Keratinocyte (primary cell): ENCODE measurements around the gene VILL. TPM values are rescaled to one million over a fixed set of nuclear protein-coding genes. Genes with fewer than 3 reads are reported as not detected.

Experiments used
- DNase-seq: peaks from one replicate; pipeline ENCODE4 v3.0.0-alpha.2; 2011; ENCODE audit warnings: low read depth, missing footprints, low spot score
- FAIRE-seq: peaks from 2 replicates; lab custom pipeline; 2011; peaks lifted over from hg19 to GRCh38; lab: Jason Lieb, UNC
- H2AFZ ChIP-seq: 2 replicates; pipeline ENCODE4 v1.6.0; 2012; ENCODE audit warnings: low read length, control low read depth, inconsistent platforms; ENCODE audit not compliant: control insufficient read depth
- H3K27ac ChIP-seq: 2 replicates; pipeline ENCODE4 v1.5.1; 2011; ENCODE audit warnings: low read length; ENCODE audit not compliant: control insufficient read depth, insufficient read depth
- H3K27me3 ChIP-seq: 3 replicates; pipeline ENCODE4 v1.6.0; 2011; ENCODE audit warnings: low read length; ENCODE audit not compliant: control insufficient read depth, insufficient read depth; ENCODE audit errors: extremely low read depth
- H3K36me3 ChIP-seq, 2 experiments: 2 replicates in 1 of 2; 3 replicates in 1 of 2; pipeline ENCODE4 v1.5.1; 2011; ENCODE audit warnings: low read length in 2 of 2, mild to moderate bottlenecking in 1 of 2; ENCODE audit not compliant: control insufficient read depth in 2 of 2, insufficient read depth in 2 of 2; ENCODE audit errors: extremely low read depth in 1 of 2
- H3K4me1 ChIP-seq: 3 replicates; pipeline ENCODE4 v1.5.1; 2011; ENCODE audit warnings: low read length; ENCODE audit not compliant: control insufficient read depth, insufficient read depth; ENCODE audit errors: extremely low read depth
- H3K4me2 ChIP-seq: 3 replicates; pipeline ENCODE4 v1.6.0; 2011; ENCODE audit warnings: low read depth, low read length; ENCODE audit not compliant: control insufficient read depth, insufficient read depth; ENCODE audit errors: extremely low read depth
- H3K4me3 ChIP-seq, 3 experiments: fragments of 200-600 bp in 1 of 3; sonication (generic) in 1 of 3; 2 replicates in 2 of 3; 3 replicates in 1 of 3; pipeline ENCODE4 v1.5.1; 2011 to 2016; ENCODE audit warnings: low read length in 3 of 3, mild to moderate bottlenecking in 3 of 3, control low read depth in 2 of 3, inconsistent platforms in 1 of 3, low read depth in 1 of 3, mixed read lengths in 1 of 3, mixed run types in 1 of 3, moderate library complexity in 1 of 3; ENCODE audit not compliant: control insufficient read depth in 2 of 3, insufficient read depth in 2 of 3; ENCODE audit errors: extremely low read depth in 1 of 3
- H3K79me2 ChIP-seq: 2 replicates; pipeline ENCODE4 v1.6.0; 2012; ENCODE audit warnings: low read length; ENCODE audit not compliant: control insufficient read depth, insufficient read depth
- H3K9ac ChIP-seq: 3 replicates; pipeline ENCODE4 v1.6.0; 2011; ENCODE audit warnings: low read length; ENCODE audit not compliant: control insufficient read depth, insufficient read depth; ENCODE audit errors: extremely low read depth
- H3K9me1 ChIP-seq: 3 replicates; pipeline ENCODE4 v1.6.0; 2011; ENCODE audit warnings: low read length; ENCODE audit not compliant: control insufficient read depth, insufficient read depth; ENCODE audit errors: extremely low read depth
- H3K9me3 ChIP-seq: 2 replicates; pipeline ENCODE4 v1.5.1; 2012; ENCODE audit warnings: low read depth, low read length; ENCODE audit not compliant: control insufficient read depth
- H4K20me1 ChIP-seq: 3 replicates; pipeline ENCODE4 v1.6.0; 2011; ENCODE audit warnings: low read length; ENCODE audit not compliant: control insufficient read depth, insufficient read depth; ENCODE audit errors: extremely low read depth
- EZH2 ChIP-seq: IDR thresholded peaks from one replicate; pipeline ENCODE4 v1.6.1; 2012; ENCODE audit warnings: inconsistent platforms, mild to moderate bottlenecking, low read length, moderate library complexity
- dilution Hi-C: fragments of 300-500 bp; cut with MboI; formaldehyde crosslinking; loops from one replicate; pipeline ENCODE4 v1.7.0; 2020; ENCODE audit warnings: low sequenced_read_pairs; ENCODE audit not compliant: extremely low pct_ligation_motif_present
- polyA plus RNA-seq, 5 experiments: library from polyadenylated mRNA; depleted of rRNA in 3 of 5; stranded (reverse) in 3 of 5; stranded (forward) in 1 of 5; unstranded in 1 of 5; fragments of >200 nt; gene quantifications; 1 replicate in 1 of 5; 2 replicates in 3 of 5; 3 replicates in 1 of 5; pipeline versions ENCODE4 v1.2.1 to v1.2.3, GENCODE V29; 2011 to 2012; ENCODE audit warnings: missing spikeins in 2 of 5, low read depth in 1 of 5, low replicate concordance in 1 of 5
- TF ChIP-seq, protein P1 (sequence below), 3 experiments: IDR thresholded peaks in 1 of 3; conservative IDR thresholded peaks in 1 of 3; optimal IDR thresholded peaks in 1 of 3; 2 replicates in 2 of 3; 3 replicates in 1 of 3; pipeline versions ENCODE3 to v1.5.1; 2011; ENCODE audit warnings: low read length in 3 of 3, mild to moderate bottlenecking in 3 of 3, moderate library complexity in 2 of 3, control low read depth in 1 of 3, inconsistent platforms in 1 of 3; ENCODE audit not compliant: insufficient read depth in 2 of 3; ENCODE audit errors: extremely low read depth in 1 of 3

The VILL gene
- polyA plus RNA-seq, 1 donor (not counting 4 experiments of a cell fraction or from before 2014, with no cell fraction given), result 2.1 TPM

GRCh38 chr3:38020342-38020726 is 29.7 kb downstream of the VILL start:
- no peak for TF ChIP-seq EZH2
- TF ChIP-seq, protein P1, sequence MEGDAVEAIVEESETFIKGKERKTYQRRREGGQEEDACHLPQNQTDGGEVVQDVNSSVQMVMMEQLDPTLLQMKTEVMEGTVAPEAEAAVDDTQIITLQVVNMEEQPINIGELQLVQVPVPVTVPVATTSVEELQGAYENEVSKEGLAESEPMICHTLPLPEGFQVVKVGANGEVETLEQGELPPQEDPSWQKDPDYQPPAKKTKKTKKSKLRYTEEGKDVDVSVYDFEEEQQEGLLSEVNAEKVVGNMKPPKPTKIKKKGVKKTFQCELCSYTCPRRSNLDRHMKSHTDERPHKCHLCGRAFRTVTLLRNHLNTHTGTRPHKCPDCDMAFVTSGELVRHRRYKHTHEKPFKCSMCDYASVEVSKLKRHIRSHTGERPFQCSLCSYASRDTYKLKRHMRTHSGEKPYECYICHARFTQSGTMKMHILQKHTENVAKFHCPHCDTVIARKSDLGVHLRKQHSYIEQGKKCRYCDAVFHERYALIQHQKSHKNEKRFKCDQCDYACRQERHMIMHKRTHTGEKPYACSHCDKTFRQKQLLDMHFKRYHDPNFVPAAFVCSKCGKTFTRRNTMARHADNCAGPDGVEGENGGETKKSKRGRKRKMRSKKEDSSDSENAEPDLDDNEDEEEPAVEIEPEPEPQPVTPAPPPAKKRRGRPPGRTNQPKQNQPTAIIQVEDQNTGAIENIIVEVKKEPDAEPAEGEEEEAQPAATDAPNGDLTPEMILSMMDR (optimal IDR thresholded peaks at IDR 0.05 in 1 of 3, IDR thresholded peaks at IDR 0.05 in 1 of 3, conservative IDR thresholded peaks at IDR 0.05 in 1 of 3; ENCODE audit: extremely low read depth in 1 of 3, insufficient read depth in 2 of 3, low read length in 3 of 3), result no peak
- Histone ChIP-seq H3K9me3 (peaks cover 4% of the 10 kb centered on the region), H3K27ac (no peak overlapping the region), H3K27me3 (no peaks in the 10 kb centered on the region), H3K4me3 (no peak overlapping the region), H3K36me3 (peaks cover 13 to 24% of the 10 kb centered on the region in 2 experiments), H3K9ac (no peak overlapping the region), H3K4me2 (no peak overlapping the region), H4K20me1 (peaks cover 1% of the 10 kb centered on the region), H2AFZ (no peak overlapping the region), H3K9me1 (no peaks in the 10 kb centered on the region), H3K4me1 (peaks cover 6% of the 10 kb centered on the region), H3K79me2 (peaks cover 2% of the 10 kb centered on the region)
- dilution Hi-C loops, result no loop called here
- FAIRE-seq (no peak), DNase-seq (no peak)

DNA sequence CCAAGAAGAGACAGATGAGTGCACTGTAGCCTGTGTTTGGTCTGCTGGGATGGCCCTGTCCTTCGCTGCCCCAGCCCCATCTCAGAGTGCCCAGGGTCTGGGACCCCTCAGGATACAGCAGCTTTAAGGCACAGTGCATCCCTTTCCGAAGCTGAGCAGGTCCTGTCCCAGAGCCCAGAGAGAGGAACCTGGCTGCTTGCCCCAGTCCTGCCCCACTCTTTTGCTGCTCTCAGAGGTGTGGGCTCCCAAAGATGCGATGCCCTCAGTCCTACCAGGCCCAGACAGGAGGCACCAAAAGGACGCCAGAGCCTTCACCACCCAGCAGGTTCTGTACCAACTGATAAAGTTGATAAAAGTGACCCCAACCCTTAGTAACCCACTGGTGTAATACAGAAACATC is 30.6 kb downstream of the VILL start:
- Histone ChIP-seq H3K79me2 (peaks cover 2% of the 10 kb centered on the region), H3K9me3 (peaks cover 3% of the 10 kb centered on the region), H3K9me1 (no peaks in the 10 kb centered on the region), H3K27me3 (no peaks in the 10 kb centered on the region), H3K4me2 (no peak overlapping the region), H3K9ac (no peak overlapping the region), H4K20me1 (peaks cover 3% of the 10 kb centered on the region), H3K4me3 (no peak overlapping the region), H3K36me3 (peaks cover 7 to 18% of the 10 kb centered on the region in 2 experiments), H3K27ac (no peak overlapping the region), H3K4me1 (peaks cover 14% of the 10 kb centered on the region), H2AFZ (no peak overlapping the region)
- dilution Hi-C loops, result no loop called here
- DNase-seq, result no peak
- TF ChIP-seq, protein P1 (optimal IDR thresholded peaks at IDR 0.05 in 1 of 3, IDR thresholded peaks at IDR 0.05 in 1 of 3, conservative IDR thresholded peaks at IDR 0.05 in 1 of 3; ENCODE audit: extremely low read depth in 1 of 3, insufficient read depth in 2 of 3, low read length in 3 of 3), result no peak
- no peak for TF ChIP-seq EZH2
- no peak for FAIRE-seq
